Measurements from ENCODE around the gene DRD1.

The DRD1 gene

DNA sequence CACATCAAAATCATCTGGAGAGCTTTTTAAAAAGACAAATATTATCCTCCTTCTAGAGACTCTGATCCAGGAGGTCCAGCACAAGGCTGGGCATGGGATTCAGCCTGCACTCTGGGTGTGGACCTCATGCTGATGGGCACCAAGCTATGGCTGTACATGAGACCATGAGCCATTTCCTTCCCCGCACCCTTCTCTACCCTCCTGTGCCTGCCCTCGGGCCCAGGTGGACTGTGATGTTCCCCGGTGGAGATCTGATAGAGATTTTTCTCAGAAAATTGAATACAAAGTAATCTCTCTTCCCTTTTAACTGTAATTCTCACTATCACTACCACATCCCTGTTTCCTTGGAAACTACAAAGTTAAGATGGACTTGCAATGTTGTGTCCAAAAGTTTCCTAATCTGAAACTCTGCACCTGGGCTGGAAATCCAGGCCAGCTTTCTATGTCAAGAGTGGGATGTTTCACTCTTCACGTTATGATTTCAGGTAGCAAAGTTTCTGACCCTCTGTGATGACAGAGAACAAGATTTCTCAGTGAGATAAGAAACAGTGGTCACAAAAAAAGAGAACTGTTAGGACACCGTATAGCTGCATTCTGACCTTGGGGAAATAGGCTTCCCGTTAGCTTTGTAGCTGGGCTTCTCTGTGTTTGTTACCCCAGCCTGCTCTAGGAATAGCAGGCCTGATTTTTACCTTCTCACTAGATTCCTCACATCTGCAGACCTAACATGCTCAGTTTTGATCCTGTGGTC is 45.9 kb upstream of the DRD1 start:
- H3K4me1 ChIP-seq (ENCODE audit: low read depth, poor library complexity, severe bottlenecking) = no peaks in the 10 kb centered on the region
- no peak overlapping the region for H2AFZ ChIP-seq (ENCODE audit: low read depth)
- H3K9ac ChIP-seq = no peak overlapping the region
- H3K4me3 ChIP-seq (IDR thresholded peaks at IDR 0.05; ENCODE audit: insufficient read depth, low read depth, low read length) = no peak overlapping the region
- H3K27me3 ChIP-seq (ENCODE audit: insufficient read depth, low read depth) = no peaks in the 10 kb centered on the region
- TF ChIP-seq, protein P1, sequence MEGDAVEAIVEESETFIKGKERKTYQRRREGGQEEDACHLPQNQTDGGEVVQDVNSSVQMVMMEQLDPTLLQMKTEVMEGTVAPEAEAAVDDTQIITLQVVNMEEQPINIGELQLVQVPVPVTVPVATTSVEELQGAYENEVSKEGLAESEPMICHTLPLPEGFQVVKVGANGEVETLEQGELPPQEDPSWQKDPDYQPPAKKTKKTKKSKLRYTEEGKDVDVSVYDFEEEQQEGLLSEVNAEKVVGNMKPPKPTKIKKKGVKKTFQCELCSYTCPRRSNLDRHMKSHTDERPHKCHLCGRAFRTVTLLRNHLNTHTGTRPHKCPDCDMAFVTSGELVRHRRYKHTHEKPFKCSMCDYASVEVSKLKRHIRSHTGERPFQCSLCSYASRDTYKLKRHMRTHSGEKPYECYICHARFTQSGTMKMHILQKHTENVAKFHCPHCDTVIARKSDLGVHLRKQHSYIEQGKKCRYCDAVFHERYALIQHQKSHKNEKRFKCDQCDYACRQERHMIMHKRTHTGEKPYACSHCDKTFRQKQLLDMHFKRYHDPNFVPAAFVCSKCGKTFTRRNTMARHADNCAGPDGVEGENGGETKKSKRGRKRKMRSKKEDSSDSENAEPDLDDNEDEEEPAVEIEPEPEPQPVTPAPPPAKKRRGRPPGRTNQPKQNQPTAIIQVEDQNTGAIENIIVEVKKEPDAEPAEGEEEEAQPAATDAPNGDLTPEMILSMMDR (conservative IDR thresholded peaks at IDR 0.05; ENCODE audit: low read depth, low read length) = no peak
- H4K20me1 ChIP-seq (ENCODE audit: insufficient read depth) = no peaks in the 10 kb centered on the region
- H3K79me2 ChIP-seq (ENCODE audit: insufficient read depth, low read depth) = peaks cover 55% of the 10 kb centered on the region
- no peaks in the 10 kb centered on the region for H3K36me3 ChIP-seq (ENCODE audit: insufficient read depth)
- no peak overlapping the region for H3K27ac ChIP-seq
- no peak overlapping the region for H3K4me2 ChIP-seq

DNA sequence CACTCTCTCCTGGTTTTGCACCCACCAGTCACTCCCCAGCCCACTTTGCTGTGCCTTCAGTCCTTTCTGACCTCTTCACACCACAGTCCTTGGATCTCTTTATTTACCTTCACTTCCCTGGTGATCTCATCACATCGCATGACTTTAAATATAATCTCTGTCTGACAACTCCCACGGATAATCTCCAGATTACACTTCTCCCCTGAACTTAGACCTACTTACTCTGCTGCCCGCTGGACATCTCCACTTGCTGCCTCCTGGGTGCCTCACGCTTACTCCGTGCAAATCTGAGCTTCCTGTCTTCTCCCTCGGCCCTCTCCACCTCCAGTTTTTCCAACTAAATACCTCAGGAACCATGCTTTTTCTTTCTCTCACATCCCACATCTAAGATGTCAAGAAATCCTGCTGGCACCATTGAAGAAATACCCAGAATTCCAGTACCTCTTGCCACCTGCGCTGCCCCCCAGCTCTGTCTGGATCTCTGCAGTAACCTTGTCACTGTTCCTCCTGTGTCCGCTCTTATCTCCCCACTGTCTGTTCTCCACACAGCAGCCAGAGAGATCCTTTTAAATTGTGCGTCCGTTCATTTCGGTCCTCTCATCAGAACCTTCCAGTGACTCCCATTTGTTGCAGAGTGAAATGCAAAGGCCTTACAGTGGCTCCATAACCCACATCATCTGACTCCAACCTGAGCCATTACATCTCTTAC is 43.7 kb upstream of the DRD1 start:
- peaks cover 74% of the 10 kb centered on the region for H3K79me2 ChIP-seq (ENCODE audit: insufficient read depth, low read depth)
- no peaks in the 10 kb centered on the region for H3K4me1 ChIP-seq (ENCODE audit: low read depth, poor library complexity, severe bottlenecking)
- no peaks in the 10 kb centered on the region for H3K36me3 ChIP-seq (ENCODE audit: insufficient read depth)
- H3K4me2 ChIP-seq = no peak overlapping the region
- TF ChIP-seq, protein P1 (conservative IDR thresholded peaks at IDR 0.05; ENCODE audit: low read depth, low read length) = no peak
- H3K27me3 ChIP-seq (ENCODE audit: insufficient read depth, low read depth) = no peaks in the 10 kb centered on the region
- no peak overlapping the region for H3K4me3 ChIP-seq (IDR thresholded peaks at IDR 0.05; ENCODE audit: insufficient read depth, low read depth, low read length)
- no peak overlapping the region for H2AFZ ChIP-seq (ENCODE audit: low read depth)
- no peaks in the 10 kb centered on the region for H4K20me1 ChIP-seq (ENCODE audit: insufficient read depth)
- H3K27ac ChIP-seq = no peak overlapping the region
- H3K9ac ChIP-seq = no peak overlapping the region

DNA sequence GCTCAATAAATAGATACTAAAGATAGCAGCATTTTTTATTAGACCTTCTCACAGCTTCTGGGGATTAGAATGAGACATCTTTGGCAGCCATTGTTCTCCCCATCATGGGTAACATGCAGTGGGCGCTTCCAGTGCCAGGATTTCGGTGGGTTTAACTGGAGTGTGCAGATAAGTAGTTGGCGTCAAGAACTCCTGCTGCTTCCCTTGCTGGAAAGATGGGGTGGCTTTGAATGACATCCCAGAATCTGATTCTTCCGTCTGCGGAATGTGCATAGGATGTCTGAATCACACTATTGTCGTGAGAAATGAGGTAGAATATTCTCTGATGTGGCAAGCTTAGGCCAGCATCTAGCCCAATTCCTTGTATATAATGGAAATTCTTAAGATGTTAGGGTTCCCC is 41.6 kb upstream of the DRD1 start:
- Histone ChIP-seq H3K36me3 (ENCODE audit: insufficient read depth) (no peaks in the 10 kb centered on the region), H4K20me1 (ENCODE audit: insufficient read depth) (no peaks in the 10 kb centered on the region), H3K79me2 (ENCODE audit: insufficient read depth, low read depth) (peaks cover 95% of the 10 kb centered on the region)

DNA sequence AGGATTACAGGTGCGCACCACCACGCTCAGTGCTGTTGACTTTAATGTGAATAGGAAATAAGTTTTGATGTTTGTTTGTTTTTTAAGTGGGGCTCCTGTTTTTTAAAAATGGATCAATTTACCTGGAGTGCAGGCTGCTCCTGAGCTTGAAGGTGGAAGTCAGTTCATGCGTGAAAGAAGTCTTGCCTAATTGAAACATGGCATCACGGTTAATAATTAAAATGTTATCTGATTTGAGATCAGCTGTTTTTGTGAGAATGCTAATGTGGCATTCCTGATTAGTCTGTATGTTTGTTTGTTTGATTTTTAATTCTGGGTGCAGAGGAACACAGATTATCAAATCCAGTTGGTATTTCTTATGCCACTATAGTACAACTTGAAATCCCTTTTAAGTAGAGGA is 40.8 kb upstream of the DRD1 start:
- Histone ChIP-seq H3K79me2 (ENCODE audit: insufficient read depth, low read depth) (peaks cover 96% of the 10 kb centered on the region), H3K4me1 (ENCODE audit: low read depth, poor library complexity, severe bottlenecking) (peaks cover 7% of the 10 kb centered on the region), H3K4me3 (IDR thresholded peaks at IDR 0.05; ENCODE audit: insufficient read depth, low read depth, low read length) (no peak overlapping the region), H4K20me1 (ENCODE audit: insufficient read depth) (no peaks in the 10 kb centered on the region), H3K36me3 (ENCODE audit: insufficient read depth) (no peaks in the 10 kb centered on the region), H3K27ac (no peak overlapping the region), H3K4me2 (no peak overlapping the region), H3K9ac (no peak overlapping the region), H3K27me3 (ENCODE audit: insufficient read depth, low read depth) (no peaks in the 10 kb centered on the region), H2AFZ (ENCODE audit: low read depth) (no peak overlapping the region)
- TF ChIP-seq, protein P1 (conservative IDR thresholded peaks at IDR 0.05; ENCODE audit: low read depth, low read length) = no peak

More for the DNA sequence above, 41.6 kb upstream of the DRD1 start:
- Histone ChIP-seq H2AFZ (ENCODE audit: low read depth) (no peak overlapping the region), H3K4me3 (IDR thresholded peaks at IDR 0.05; ENCODE audit: insufficient read depth, low read depth, low read length) (no peak overlapping the region), H3K4me1 (ENCODE audit: low read depth, poor library complexity, severe bottlenecking) (peaks cover 3% of the 10 kb centered on the region), H3K27ac (no peak overlapping the region), H3K27me3 (ENCODE audit: insufficient read depth, low read depth) (no peaks in the 10 kb centered on the region), H3K4me2 (no peak overlapping the region), H3K9ac (no peak overlapping the region)
- TF ChIP-seq, protein P1 (conservative IDR thresholded peaks at IDR 0.05; ENCODE audit: low read depth, low read length) = no peak

All from KMS-11 (cell line).